NB4 (cell line): Measurements from ENCODE around the gene SYT13.

Experiments
- MYC ChIP-seq: IDR thresholded peaks from 2 replicates; pipeline ENCODE4 v1.6.1; 2011; ENCODE audit warnings: low read depth, low read length
- TF ChIP-seq, protein P1 (sequence below): IDR thresholded peaks from one replicate; pipeline ENCODE4 v1.5.1; 2012; ENCODE audit warnings: low read depth, low read length

DNA sequence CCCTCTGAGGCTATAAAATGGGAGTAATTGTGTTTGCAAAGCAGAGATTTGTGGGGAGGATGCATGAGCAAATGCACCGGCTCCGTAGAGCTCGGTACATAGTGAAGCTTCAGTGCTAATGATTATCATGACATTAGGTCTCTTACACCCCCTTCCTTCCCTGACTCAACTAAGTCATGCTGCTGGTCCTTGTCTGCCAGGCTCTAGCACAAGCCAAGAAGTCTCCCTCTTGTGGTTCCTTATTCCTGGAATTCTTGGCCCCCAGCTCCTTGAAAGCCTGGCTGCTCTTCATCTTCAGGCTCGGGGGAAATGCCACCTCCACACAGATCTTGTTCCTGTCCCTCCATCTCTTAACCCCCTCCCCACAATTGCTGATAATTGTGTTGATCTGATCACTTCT lies 45.7 kb upstream of the SYT13 start:
- TF ChIP-seq, protein P1, sequence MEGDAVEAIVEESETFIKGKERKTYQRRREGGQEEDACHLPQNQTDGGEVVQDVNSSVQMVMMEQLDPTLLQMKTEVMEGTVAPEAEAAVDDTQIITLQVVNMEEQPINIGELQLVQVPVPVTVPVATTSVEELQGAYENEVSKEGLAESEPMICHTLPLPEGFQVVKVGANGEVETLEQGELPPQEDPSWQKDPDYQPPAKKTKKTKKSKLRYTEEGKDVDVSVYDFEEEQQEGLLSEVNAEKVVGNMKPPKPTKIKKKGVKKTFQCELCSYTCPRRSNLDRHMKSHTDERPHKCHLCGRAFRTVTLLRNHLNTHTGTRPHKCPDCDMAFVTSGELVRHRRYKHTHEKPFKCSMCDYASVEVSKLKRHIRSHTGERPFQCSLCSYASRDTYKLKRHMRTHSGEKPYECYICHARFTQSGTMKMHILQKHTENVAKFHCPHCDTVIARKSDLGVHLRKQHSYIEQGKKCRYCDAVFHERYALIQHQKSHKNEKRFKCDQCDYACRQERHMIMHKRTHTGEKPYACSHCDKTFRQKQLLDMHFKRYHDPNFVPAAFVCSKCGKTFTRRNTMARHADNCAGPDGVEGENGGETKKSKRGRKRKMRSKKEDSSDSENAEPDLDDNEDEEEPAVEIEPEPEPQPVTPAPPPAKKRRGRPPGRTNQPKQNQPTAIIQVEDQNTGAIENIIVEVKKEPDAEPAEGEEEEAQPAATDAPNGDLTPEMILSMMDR: no peak
- TF ChIP-seq MYC: no peak
